Measurements from ENCODE around the gene KIAA0753. TPM values are rescaled to one million over a fixed set of nuclear protein-coding genes. Genes with fewer than 3 reads are reported as not detected.
A peak's percentile ranks its signal among the peaks of the same experiment; 100 is the strongest.

Gene KIAA0753
- 6.6 to 11.6 TPM (median 8.3 TPM) in 3 replicates for polyA plus RNA-seq
- polyA plus RNA-seq (2011; ENCODE audit: low read depth), result 7.6 TPM
- polyA plus RNA-seq (2011; cell fraction: cytosol; rRNA removed), result 6.6 and 8.5 TPM in 2 replicates
- polyA plus RNA-seq (2011; cell fraction: nucleus; rRNA removed), result 32.2 and 32.7 TPM in 2 replicates
- polyA plus RNA-seq (2012; ENCODE audit: low replicate concordance), result 5.2 and 10.5 TPM in 2 replicates
- 6.0 to 14.7 TPM (median 10.8 TPM) in 3 replicates for polyA minus RNA-seq
- 3.8 TPM for polyA minus RNA-seq (2011; cell fraction: cytosol; rRNA and poly(A)+ RNA removed)
- 13.2 and 27.2 TPM in 2 replicates for polyA minus RNA-seq (2011; cell fraction: nucleus; rRNA and poly(A)+ RNA removed)

GRCh38 chr17:6640536-6641246 lies at the start of gene KIAA0753, which contains the start of gene TXNDC17:
KIAA0753 (minus strand) TSS chr17:6640711; CDS start chr17:6635103, 5,608 bp downstream.
TXNDC17 (plus strand) TSS chr17:6641060; CDS start chr17:6641083, 23 bp downstream.
- Histone ChIP-seq H3K9me3 (ENCODE audit: control insufficient read depth, low read depth, low read length) (no peaks in the 10 kb centered on the region), H3K4me2 (ENCODE audit: control insufficient read depth, extremely low read depth, insufficient read depth, low read depth, low read length) (peak within 1 kb of the TSS; percentile 97), H3K79me2 (ENCODE audit: control insufficient read depth, insufficient read depth, low read length) (peaks cover 63% of the 10 kb centered on the region), H3K9me1 (ENCODE audit: control insufficient read depth, extremely low read depth, insufficient read depth, low read length) (peaks cover 3% of the 10 kb centered on the region), H3K9ac (ENCODE audit: control insufficient read depth, extremely low read depth, insufficient read depth, low read length) (peak within 1 kb of the TSS; percentile 82), H3K36me3 (ENCODE audit: control insufficient read depth in 2 of 2, extremely low read depth in 1 of 2, insufficient read depth in 2 of 2, low read length in 2 of 2) (peaks cover 2 to 14% of the 10 kb centered on the region in 2 experiments), H3K4me3 (ENCODE audit: control insufficient read depth in 2 of 3, extremely low read depth in 1 of 3, insufficient read depth in 2 of 3, low read depth in 1 of 3, low read length in 3 of 3) (peak within 1 kb of the TSS; percentile 76 to 89 (median 85)), H2AFZ (ENCODE audit: control insufficient read depth, low read length) (peak within 1 kb of the TSS; percentile 83), H3K4me1 (ENCODE audit: control insufficient read depth, extremely low read depth, insufficient read depth, low read length) (peaks cover 40% of the 10 kb centered on the region), H3K27ac (ENCODE audit: control insufficient read depth, insufficient read depth, low read length) (peak within 1 kb of the TSS; percentile 76), H3K27me3 (ENCODE audit: control insufficient read depth, extremely low read depth, insufficient read depth, low read length) (no peaks in the 10 kb centered on the region), H4K20me1 (ENCODE audit: control insufficient read depth, extremely low read depth, insufficient read depth, low read length) (no peaks in the 10 kb centered on the region)
- no peak for TF ChIP-seq EZH2 (IDR thresholded peaks at IDR 0.05; ENCODE audit: low read length)
- TF ChIP-seq CTCF (optimal IDR thresholded peaks at IDR 0.05 in 1 of 3, IDR thresholded peaks at IDR 0.05 in 1 of 3, conservative IDR thresholded peaks at IDR 0.05 in 1 of 3; ENCODE audit: extremely low read depth in 1 of 3, insufficient read depth in 2 of 3, low read length in 3 of 3), result no peak
- dilution Hi-C loops (cut with MboI; ENCODE audit: extremely low pct_ligation_motif_present, low sequenced_read_pairs), result no loop called here
- DNase-seq (ENCODE audit: low read depth, low spot score) (peak; percentile 58), FAIRE-seq (peak; percentile 85)

GRCh38 chr17:6688944-6689343 lies 48.4 kb upstream of the KIAA0753 start:
- Histone ChIP-seq H3K79me2 (ENCODE audit: control insufficient read depth, insufficient read depth, low read length) (no peaks in the 10 kb centered on the region), H3K9me3 (ENCODE audit: control insufficient read depth, low read depth, low read length) (no peaks in the 10 kb centered on the region), H3K9ac (ENCODE audit: control insufficient read depth, extremely low read depth, insufficient read depth, low read length) (no peak overlapping the region), H3K4me1 (ENCODE audit: control insufficient read depth, extremely low read depth, insufficient read depth, low read length) (no peaks in the 10 kb centered on the region), H3K9me1 (ENCODE audit: control insufficient read depth, extremely low read depth, insufficient read depth, low read length) (no peaks in the 10 kb centered on the region), H3K4me3 (ENCODE audit: control insufficient read depth in 2 of 3, extremely low read depth in 1 of 3, insufficient read depth in 2 of 3, low read depth in 1 of 3, low read length in 3 of 3) (no peak overlapping the region), H3K4me2 (ENCODE audit: control insufficient read depth, extremely low read depth, insufficient read depth, low read depth, low read length) (no peak overlapping the region), H3K27ac (ENCODE audit: control insufficient read depth, insufficient read depth, low read length) (no peak overlapping the region), H3K36me3 (ENCODE audit: control insufficient read depth in 2 of 2, extremely low read depth in 1 of 2, insufficient read depth in 2 of 2, low read length in 2 of 2) (no peaks in the 10 kb centered on the region), H3K27me3 (ENCODE audit: control insufficient read depth, extremely low read depth, insufficient read depth, low read length) (no peaks in the 10 kb centered on the region), H2AFZ (ENCODE audit: control insufficient read depth, low read length) (no peak overlapping the region), H4K20me1 (ENCODE audit: control insufficient read depth, extremely low read depth, insufficient read depth, low read length) (no peaks in the 10 kb centered on the region)
- dilution Hi-C loops (cut with MboI; ENCODE audit: extremely low pct_ligation_motif_present, low sequenced_read_pairs), result no loop called here
- TF ChIP-seq EZH2 (IDR thresholded peaks at IDR 0.05; ENCODE audit: low read length) (no peak), CTCF (optimal IDR thresholded peaks at IDR 0.05 in 1 of 3, IDR thresholded peaks at IDR 0.05 in 1 of 3, conservative IDR thresholded peaks at IDR 0.05 in 1 of 3; ENCODE audit: extremely low read depth in 1 of 3, insufficient read depth in 2 of 3, low read length in 3 of 3) (no peak)
- FAIRE-seq, result no peak
- no peak for DNase-seq (ENCODE audit: low read depth, low spot score)
